ENCODE results near the gene ZNF597.

Gene ZNF597, protein sequence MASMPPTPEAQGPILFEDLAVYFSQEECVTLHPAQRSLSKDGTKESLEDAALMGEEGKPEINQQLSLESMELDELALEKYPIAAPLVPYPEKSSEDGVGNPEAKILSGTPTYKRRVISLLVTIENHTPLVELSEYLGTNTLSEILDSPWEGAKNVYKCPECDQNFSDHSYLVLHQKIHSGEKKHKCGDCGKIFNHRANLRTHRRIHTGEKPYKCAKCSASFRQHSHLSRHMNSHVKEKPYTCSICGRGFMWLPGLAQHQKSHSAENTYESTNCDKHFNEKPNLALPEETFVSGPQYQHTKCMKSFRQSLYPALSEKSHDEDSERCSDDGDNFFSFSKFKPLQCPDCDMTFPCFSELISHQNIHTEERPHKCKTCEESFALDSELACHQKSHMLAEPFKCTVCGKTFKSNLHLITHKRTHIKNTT

DNA sequence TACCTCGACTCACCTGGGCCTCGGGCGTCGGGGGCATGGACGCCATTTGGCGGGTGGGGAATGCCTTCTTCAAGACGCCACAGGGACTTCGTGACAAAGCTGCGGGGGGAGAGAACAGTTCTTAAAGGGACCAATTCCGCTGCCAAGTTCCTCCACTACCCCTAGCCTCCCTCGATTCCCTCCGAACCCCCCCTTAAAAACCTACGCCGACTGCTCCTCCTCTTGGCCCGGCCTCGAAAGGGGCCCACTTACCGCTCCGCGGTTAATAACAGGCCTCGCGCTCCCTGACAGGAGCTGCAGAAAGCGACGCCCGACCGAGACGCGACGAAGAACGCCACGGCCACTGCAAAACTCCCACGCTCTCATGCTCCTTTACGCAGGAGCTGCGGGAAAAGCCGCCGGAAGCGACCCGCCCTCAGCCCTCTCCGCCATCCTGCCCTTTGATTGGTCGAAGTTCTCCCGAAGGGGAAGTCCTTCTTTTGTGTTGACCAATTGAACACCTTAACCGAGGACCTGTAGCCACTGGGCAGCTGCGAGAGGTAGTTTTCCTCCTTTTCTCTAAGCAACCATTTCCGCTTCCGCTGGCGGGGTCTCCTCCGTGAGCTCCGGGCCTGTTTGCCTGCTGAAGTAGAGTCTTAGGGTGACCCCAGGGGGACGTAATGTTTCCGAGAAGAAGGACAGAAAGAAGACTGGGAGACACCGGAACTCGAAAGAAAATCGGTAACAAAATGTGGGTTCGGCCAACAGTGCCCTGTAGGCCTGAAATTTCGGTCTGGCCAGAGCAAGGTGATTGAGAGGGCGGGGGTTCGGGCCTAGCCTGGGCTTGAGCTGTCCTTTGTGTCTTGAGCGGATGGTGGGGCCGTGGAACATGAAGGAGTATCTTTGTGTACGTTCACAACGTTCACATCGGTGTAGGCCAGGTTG, at the start of gene ZNF597, which contains the start of gene NAA60:
TSS of gene ZNF597 (minus strand) at position 397 of the 924 bp plus-strand sequence. CDS start at position 46, 351 bp downstream.
TSS of gene NAA60 (plus strand) at position 573 of the 924 bp plus-strand sequence. CDS start 32,548 bp downstream, outside the sequence.
- FAIRE-seq (no peak), DNase-seq (ENCODE audit: low spot score) (peak; percentile 78)

DNA sequence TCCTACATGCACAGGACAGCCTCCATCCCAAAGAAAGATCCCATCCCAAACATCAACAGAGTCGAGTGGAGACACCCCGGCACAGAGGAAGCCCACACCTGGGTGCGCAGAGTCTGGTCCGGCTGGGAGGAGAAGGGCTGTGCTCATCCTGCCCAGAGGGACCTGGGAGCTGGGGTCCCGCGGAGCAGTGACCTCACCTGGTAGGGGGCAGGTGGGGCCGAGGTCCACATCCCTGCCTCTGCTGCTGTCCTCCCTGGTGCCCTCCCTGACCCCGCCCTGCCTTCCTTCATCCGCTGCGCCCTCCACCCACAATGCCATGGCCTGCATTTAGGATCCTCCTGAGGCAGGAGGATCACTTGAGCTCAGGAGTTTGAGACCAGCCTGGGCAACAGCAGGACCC, 49.1 kb upstream of the ZNF597 start:
- no peak for FAIRE-seq
- DNase-seq (ENCODE audit: low spot score), result no peak

DNA sequence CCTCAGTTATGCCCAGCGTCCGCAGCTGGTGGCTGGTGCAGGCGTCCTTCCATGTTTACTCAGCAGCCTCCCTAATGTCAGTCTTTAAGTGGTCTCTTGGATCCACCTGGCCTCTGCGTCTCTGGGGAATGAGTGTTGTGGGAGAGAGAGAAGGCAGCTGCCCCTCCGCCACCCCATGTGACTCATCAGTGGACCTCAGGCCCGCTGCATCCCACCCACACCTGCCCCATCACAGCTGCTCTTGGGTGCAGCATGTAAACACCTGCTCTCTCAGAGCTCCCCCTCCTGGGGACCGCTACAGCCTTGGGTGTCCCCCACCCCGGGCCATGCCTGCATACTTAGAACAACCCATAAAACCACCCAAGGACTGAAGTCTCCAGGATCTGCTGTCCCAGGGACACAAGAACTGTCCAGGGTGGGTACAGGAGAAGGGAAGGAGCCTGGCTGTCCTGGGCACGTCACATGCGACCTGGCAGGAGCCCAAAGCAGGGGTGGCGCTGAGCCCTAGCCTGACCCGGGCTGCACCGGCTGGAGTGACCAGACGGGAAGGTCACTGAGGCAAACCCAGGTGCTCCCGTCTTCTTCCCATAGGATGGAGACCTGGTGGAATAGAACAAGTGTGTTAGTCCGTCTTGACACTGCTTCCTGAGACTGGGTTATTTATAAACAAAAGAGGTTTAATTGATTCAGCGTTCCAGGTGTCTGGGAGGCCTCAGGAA, 47.8 kb upstream of the ZNF597 start:
- DNase-seq (ENCODE audit: low spot score), result no peak
- FAIRE-seq, result no peak

DNA sequence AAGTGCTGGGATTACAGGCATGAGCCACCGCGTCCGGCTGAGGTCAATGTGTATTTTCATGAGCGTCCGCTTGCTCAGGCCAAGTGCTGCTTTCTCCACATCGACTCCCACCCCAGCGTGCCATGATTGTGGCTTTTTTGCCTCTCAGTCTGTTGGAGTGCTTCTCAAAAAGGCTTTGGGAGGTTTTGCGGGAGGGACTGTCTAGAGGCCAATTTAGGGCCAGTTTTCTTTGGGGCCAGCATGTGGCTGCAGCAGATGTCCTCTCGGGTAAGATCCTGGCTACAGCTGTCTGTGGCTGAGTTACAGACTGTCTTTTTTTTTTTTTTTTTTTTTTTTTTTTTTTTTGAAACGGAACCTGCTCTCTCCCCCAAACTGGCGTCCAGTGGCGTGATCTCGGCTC, 45.5 kb upstream of the ZNF597 start:
- no peak for FAIRE-seq
- DNase-seq (ENCODE audit: low spot score), result no peak

DNA sequence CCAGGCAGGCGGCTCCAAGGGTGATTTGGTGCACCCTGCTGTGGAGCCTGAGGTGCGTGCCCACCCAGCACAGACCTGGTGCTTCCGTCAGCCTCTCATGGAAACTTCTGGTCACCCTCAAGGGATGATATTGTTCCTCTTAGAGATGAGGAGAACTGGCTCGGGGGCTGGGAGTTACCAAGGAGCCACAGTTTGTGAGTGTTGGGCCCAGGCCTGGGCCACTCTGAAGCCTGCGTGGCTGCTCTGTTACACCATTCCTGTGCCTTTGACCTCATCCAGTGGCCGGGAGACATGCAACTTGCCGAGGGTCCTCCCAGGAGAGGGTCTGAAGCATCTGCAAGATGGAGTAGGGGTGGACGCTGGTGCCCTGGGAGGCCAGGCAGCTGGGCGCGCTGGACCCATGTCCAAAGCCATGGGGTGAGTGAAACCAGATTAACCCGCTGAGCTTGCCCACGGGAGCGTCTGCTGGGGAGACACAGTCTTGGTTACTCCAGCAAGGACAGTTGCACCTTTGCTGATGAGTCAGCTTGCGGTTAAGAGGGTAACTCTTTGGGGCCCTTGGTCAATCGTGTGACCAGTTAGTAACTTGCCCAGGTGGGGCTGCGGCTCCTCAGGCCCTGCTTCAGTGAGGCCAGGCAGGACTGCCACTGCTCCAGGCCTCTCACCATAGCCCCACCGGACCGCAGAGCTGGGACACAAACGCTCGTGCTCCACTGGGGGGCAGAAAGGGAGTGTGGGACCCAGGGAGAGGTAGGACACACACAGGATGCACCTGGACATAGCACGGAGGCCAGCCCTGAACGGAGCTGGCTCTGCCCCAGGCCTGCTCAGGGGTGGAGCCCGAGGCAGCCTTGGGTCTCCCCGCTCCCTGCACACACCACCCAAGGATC, 44.5 kb upstream of the ZNF597 start:
- FAIRE-seq (no peak), DNase-seq (ENCODE audit: low spot score) (no peak)

DNA sequence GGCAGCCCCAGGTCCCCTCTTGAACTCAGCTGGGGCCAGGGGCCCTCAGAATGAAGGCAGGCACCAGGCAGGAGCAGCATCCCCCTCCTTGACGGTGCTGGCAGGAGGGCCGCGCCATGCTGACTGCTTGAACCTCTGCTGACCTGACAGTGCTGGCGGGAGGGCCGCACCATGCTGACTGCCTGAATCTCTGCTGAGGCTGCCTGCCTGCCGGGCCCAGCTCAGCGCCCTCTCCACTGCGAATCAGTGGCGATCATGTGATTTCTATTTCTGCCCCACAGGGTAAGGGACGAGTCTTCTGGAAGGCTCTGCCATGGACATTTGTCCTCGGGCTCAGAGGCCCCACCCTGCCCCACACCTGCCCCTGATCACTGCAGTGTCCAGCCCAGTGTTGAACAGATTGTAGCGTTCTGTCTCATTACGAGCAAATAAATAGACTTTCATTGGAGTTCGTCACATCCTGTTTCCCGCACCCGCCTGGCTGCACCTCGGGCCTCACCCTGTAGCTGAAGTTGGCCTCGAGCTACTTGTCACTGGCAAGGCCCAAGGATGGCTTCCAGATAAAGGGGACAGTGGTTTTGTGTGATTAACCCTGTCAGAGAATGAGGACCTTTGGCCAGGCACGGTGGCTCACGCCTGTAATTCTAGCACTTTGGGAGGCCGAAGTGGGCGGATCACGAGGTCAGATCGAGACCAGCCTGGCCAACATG, 43.4 kb upstream of the ZNF597 start:
- no peak for DNase-seq (ENCODE audit: low spot score)
- no peak for FAIRE-seq

DNA sequence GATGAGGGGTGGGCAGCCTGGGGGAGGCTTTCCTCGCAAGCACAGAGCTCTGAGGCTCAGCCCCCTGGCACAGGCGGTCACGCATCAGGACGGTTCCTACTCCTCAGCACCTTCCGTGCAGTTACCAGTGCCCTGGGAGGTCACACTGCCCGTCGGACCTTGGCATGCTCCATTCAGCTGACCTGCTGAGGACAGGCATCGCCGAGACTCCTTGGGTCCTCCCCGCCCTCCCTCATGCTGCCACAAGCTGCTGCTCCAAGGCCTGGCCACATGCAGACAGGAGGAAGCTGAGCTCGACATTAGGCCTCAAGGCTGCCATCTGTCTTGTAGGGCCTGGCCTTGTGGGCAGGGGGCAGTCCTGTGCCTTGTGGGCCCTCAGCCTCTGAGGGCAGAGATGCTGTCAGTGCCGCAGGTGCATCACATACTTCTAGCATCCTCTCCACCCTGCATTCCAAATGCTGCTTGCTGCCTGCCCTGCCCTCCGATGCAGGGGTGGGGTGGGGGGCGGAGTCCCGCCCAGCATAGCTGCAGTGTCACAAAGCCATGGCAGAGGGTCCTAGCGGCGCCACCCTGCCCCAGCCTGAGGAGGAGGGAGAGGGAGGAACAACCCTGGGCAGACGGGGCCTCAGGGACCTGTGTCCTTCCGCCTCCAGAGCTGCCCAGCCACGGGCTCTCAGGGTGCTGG, 42.7 kb upstream of the ZNF597 start:
- no peak for FAIRE-seq
- no peak for DNase-seq (ENCODE audit: low spot score)

DNA sequence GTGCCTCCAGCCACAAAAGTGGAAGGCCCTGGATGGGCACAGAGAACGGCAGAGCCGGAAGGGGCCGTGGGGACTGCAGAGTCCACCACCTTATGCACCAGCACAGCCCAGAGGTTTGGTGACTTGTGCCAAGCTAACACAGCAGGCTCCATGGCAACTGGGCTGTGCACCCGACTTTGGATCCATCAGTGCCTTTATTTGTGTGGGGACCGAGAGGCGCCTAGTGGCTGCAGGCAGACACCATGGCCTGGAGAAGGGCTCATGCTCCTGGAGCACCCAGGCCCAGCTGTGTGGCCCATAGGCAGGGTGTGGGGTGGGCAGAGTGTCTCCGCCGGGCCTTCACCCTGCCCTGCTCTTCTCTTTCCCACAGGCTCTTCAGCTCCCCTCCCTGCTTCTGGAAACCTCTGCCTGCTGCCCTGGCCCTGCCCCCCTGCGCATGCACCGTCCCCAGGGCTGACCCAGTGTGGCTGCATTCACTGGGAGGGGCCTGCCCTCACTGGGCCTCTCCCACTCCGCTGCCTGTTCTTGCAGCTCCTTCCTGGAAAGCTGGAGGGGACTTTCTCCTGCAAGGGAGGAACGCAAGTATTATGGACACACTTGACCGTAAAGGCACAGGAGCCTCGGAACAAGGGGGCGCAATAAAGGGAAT, 41.9 kb upstream of the ZNF597 start:
- FAIRE-seq (no peak), DNase-seq (ENCODE audit: low spot score) (no peak)

DNA sequence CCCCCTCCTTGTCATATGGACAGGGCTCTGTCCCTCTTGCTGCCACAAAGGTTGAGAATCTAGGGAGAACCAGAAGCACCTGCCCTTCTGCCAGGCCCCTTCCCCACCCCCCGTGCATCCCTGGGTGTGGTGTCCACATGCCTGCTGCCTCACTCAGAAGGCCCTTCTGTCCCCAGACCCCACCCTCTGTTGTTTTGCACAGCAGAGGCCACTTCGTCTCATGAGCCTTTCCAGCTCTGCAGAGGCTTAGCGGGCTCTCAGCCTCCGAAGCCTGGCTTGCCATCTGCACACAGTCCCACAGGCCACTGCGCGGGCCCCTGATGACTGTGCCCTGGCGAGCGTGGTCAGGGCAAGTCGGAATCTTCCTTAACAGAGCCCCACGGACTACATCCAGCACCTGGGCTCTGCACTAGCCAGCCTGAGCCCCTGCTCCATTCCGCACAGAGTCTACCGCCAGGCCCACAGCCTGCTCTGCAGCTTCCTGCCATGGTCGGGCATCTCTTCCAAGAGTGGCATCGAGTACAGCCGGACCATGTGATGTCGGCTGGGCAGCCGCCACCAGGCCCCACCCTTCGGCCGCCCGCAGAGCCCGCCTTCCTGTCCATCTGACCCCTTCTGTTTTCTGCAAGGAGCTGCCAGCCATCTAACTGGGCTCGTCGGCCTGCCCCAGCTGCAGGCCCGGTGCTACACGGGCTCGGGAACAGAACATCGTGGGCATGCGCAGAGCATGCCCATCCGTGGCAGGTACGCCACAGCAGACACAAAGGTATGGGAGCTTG, 41.2 kb upstream of the ZNF597 start:
- DNase-seq (ENCODE audit: low spot score) (no peak), FAIRE-seq (no peak)

DNA sequence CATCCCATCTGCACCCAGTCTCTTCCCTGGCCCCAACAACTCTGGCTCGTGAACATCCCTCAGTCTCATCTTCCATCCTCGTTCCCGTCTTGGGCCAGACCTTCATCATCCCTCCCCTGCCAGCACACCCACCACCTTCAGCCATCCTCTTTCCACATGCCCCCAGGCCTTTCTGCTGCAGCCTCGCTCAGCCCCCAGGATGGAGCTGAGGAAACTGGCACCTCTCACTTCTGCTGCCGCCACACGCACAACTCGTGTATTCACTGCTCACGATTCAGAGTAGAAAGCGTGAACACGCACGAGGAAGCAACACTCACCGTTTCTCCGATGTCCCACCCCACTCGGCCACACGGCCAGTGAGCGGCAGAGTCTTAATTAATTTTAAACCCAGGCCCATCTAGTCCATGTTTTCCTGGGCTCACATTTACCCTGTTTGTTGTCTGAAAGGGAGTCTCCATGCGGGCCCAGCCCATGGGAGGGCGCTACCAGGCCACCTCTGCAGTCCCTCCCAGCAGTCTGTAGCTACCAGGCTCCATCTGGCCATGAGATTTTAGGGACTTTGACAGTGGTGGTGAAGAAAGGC, 39.4 kb upstream of the ZNF597 start:
- FAIRE-seq (no peak), DNase-seq (ENCODE audit: low spot score) (no peak)

DNA sequence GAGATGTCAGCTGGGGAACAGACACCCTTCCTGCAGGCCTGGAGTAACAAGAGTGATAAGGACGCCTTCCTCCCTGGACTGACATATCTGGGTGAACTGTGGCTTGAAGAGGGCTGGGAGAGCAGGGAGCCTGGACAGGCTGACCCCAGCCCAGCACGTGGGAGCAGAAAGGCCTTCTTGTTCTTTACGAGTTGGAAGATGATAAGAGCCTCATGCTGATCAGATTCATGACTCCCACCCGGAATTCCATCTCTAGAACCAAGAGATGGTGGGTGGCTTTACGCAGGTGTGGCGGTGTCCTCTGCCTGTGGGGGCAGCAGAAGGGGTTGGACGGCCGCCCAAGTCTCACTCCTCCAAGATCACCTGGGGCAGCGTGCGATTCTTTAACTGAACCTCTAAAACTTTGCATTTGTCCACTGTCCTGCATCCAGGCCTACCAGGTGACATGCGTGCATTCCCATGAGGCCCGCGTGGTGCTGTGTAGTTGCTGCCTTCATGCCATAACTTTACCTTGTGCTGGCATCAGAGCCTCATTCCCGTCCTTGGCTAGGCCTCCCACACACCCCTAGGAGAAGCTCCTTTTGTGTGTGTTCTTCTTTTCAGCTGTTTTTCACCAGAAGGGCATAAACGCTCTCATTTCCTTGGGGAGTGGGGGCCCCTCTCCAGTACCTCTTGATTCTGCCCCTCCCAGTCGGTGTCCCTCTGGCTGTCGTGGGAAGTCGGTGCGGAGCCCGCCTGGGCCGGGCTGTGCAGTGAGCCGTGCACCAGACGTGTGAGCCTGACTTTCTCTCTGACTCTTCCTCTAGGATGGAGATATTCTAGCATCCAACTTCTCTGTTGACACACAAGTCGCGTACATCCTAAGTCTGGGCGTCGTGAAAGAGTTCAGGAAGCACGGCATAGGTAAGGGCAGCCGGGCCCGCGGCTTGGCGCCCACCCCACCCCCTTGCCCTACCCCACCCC, 38.7 kb upstream of the ZNF597 start:
- FAIRE-seq, result no peak

DNA sequence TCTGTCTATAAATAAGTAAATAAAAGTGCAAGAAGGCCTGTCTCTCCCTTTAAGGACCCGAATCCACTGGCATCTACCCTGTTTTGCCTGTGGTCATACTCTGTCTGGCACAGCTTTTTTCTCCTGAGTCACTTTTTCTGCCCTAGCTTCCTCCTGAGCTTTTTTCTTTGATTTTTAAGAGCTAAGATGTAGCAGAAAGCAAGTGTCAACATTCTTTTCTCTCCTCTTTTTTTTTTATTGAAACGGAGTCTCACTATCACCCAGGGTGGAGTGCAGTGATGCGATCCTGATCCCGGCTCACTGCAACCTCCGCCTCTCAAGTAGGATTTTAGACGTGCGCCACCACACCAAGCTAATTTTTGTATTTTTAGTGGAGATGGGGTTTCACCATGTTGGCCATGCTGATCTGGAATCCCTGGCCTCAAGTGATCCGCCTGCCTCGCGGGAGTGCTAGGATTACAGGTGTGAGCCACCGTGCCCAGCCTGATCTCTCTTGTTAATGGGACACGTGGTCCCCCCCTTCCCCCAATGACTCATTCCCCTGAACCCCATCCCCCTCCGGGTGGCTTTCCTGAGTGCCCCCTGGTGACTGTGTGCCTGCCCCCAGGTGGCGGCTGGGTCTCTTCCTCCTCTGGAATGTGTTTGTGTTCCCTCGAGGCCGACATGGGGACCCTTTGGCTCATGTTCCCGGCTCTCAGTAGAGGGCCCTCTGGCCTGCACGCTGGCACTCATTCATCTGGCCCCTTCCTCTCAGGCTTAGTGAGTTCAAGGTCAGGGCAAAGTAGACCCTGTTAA, 37.8 kb upstream of the ZNF597 start:
- no peak for FAIRE-seq

More for the DNA sequence above, 38.7 kb upstream of the ZNF597 start:
- no peak for DNase-seq (ENCODE audit: low spot score)

DNA sequence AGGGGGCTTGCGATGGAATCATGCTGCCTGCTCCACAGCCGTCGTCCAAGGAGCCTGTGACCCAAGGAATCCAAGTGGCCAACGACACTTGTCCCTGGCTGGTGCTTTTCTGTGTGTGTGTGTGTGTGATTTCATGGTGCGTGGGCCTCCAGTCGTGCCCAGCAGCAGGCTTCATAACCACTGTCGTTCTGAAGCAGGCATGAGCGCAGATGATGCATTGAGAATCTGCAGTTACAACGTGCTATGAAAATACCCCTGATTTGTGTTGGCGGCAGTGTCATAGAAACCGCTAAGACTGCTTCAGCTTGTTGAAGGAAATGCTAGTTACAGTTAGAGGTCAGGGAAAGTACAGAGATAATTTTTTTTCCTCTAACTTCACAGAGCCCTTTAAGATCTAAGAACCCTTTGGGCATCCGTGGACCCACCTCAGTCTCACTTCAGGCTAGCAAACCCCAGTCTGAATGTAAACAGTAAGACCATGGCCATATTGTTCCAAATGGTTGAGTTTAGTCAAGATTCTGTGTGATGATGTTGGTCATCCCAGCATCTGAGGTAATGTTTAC, 36.4 kb upstream of the ZNF597 start:
- DNase-seq (ENCODE audit: low spot score), result no peak
- FAIRE-seq, result no peak

More for the DNA sequence above, 37.8 kb upstream of the ZNF597 start:
- DNase-seq (ENCODE audit: low spot score), result no peak

DNA sequence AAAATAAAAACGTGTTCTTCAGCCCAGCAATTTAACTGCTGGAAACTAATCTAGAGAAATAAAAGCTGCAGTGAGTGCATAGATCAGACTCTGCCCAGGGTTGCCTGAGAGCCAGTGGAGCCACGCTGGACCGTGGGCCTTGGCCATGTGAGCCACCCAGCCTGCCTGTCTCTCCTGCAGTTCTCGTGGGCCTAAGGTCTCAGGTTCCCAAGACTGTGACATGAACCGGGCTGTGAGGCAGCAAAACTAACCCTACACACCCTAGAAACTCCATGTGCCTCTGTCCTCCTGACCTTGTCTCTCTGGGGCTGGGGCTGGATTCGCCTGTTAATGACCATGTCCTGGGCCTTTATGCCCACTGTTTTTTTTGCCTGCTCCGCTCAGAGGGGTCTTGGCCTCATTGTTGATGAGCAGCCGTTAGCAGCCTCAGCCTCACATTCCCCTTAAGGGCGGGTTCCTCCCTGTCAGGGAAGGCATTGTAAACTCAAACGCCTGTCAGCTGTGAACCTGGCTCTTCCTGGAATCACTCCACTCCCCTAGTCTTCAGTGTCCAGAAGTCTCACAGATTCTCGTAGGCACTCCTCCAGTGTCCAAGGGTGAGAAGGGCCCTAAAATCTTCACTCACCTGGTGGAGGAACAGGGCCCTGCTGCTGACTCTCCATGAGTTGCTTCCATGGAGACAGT, 35.1 kb upstream of the ZNF597 start:
- no peak for DNase-seq (ENCODE audit: low spot score)
- no peak for FAIRE-seq

DNA sequence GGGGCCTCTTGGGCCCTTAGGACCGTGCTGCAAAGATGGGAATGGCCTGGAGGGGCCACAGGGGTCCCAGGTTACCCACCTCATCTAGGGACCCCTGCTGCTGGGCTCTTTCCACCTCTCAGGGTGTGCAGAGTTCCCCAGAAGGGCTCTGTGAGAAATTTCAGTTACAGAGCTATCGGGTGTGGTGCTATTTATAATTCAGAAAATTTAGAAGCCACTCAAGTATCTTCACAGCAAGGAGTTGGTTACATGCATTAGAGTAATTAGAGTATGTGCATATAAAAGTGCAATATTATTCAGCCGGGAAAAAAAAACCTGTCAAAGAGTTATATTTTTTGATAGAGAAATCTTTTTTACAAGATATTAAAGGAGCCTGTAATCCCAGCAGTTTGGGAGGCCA, 33.1 kb upstream of the ZNF597 start:
- DNase-seq (ENCODE audit: low spot score) (no peak), FAIRE-seq (no peak)

Measured in urothelium cell line (cell line).